Measurements from ENCODE around the gene MDGA2. TPM values are rescaled to one million over a fixed set of nuclear protein-coding genes. Genes with fewer than 3 reads are reported as not detected.
A peak's percentile ranks its signal among the peaks of the same experiment; 100 is the strongest.

The MDGA2 gene
- total RNA-seq, 1 experiment from 2014 or later = not detected

- no peaks in the 10 kb centered on the region for H3K4me1 ChIP-seq (ENCODE audit: control insufficient read depth in 1 of 2, insufficient read depth in 2 of 2, low read length in 2 of 2)
- no peaks in the 10 kb centered on the region for H3K27me3 ChIP-seq (ENCODE audit: insufficient read depth, low read length)
- ATAC-seq (peak; percentile 64; the same call in 1 of the 2 replicates), DNase-seq (ENCODE audit: low read depth, low spot score) (peak; percentile 3)
- ChIA-PET RAD21 (ENCODE audit: low non-redundant PET in 1 of 2, low total read pairs in 2 of 2, uncharacterized antibody in 2 of 2, unreplicated experiment in 2 of 2) (no interaction called here), CTCF (interaction anchor here (0.6 to 1.3 kb wide), 4 partner anchors 9 to 32 kb away, joined by 3 to 4 read pairs (median 4); no protein-coding TSS in a partner anchor), POLR2A (no interaction called here)
- no peaks in the 10 kb centered on the region for H3K9me2 ChIP-seq (ENCODE audit: insufficient read depth)
- intact Hi-C loops (cut with micrococcal nuclease) = no loop called here
- no TSS peak for BruUV-seq (replicated peaks)
- H3K9ac ChIP-seq (ENCODE audit: low read length) = no peak overlapping the region
- no peaks in the 10 kb centered on the region for H4K20me1 ChIP-seq (ENCODE audit: insufficient read depth)
- no peak overlapping the region for H2AFZ ChIP-seq (ENCODE audit: low read depth, low read length, poor library complexity, severe bottlenecking)
- no peak overlapping the region for H3K4me3 ChIP-seq (replicated peaks in 1 of 2; ENCODE audit: low read depth in 1 of 2, low read length in 2 of 2)
- no peak overlapping the region for H3K27ac ChIP-seq (ENCODE audit: low read depth, low read length)
- TF ChIP-seq, protein P1, sequence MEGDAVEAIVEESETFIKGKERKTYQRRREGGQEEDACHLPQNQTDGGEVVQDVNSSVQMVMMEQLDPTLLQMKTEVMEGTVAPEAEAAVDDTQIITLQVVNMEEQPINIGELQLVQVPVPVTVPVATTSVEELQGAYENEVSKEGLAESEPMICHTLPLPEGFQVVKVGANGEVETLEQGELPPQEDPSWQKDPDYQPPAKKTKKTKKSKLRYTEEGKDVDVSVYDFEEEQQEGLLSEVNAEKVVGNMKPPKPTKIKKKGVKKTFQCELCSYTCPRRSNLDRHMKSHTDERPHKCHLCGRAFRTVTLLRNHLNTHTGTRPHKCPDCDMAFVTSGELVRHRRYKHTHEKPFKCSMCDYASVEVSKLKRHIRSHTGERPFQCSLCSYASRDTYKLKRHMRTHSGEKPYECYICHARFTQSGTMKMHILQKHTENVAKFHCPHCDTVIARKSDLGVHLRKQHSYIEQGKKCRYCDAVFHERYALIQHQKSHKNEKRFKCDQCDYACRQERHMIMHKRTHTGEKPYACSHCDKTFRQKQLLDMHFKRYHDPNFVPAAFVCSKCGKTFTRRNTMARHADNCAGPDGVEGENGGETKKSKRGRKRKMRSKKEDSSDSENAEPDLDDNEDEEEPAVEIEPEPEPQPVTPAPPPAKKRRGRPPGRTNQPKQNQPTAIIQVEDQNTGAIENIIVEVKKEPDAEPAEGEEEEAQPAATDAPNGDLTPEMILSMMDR (IDR thresholded peaks at IDR 0.05 in 2 of 3, conservative IDR thresholded peaks at IDR 0.05 in 1 of 3; ENCODE audit: borderline replicate concordance in 1 of 3, insufficient read depth in 1 of 3, low read depth in 2 of 3, low read length in 2 of 3) = peak in 2 of 3 experiments; percentile 59 to 72; a peak in 4 of 6 replicates
- TF ChIP-seq ZNF274 (IDR thresholded peaks at IDR 0.05; ENCODE audit: low read depth, low read length) = no peak
- no peak for TF ChIP-seq CEBPB (IDR thresholded peaks at IDR 0.05; ENCODE audit: low read depth)
- TF ChIP-seq RAD21 (IDR thresholded peaks at IDR 0.05; ENCODE audit: low read depth) = peak; percentile 40
- TF ChIP-seq, protein P2, sequence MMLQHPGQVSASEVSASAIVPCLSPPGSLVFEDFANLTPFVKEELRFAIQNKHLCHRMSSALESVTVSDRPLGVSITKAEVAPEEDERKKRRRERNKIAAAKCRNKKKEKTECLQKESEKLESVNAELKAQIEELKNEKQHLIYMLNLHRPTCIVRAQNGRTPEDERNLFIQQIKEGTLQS (IDR thresholded peaks at IDR 0.05) = no peak
- no peak overlapping the region for H3K4me2 ChIP-seq (ENCODE audit: low read length)
- no peaks in the 10 kb centered on the region for H3K79me2 ChIP-seq (ENCODE audit: insufficient read depth, low read length)
- no peaks in the 10 kb centered on the region for H3K9me3 ChIP-seq (ENCODE audit: control insufficient read depth in 1 of 2, insufficient read depth in 1 of 2, low read depth in 1 of 2, low read length in 2 of 2)
- no peaks in the 10 kb centered on the region for H3K36me3 ChIP-seq (ENCODE audit: control insufficient read depth in 1 of 2, insufficient read depth in 2 of 2, low read length in 2 of 2)
Observed at GRCh38 chr14:47278233-47278842, 397.1 kb downstream of the MDGA2 start.

GRCh38 chr14:47277703-47278102, 397.7 kb downstream of the MDGA2 start:
- RAD21 ChIA-PET (ENCODE audit: low non-redundant PET in 1 of 2, low total read pairs in 2 of 2, uncharacterized antibody in 2 of 2, unreplicated experiment in 2 of 2) = no interaction called here
- no peak overlapping the region for H3K27ac ChIP-seq (ENCODE audit: low read depth, low read length)
- POLR2A ChIA-PET = no interaction called here
- H3K9ac ChIP-seq (ENCODE audit: low read length) = no peak overlapping the region
- DNase-seq (ENCODE audit: low read depth, low spot score) (no peak), ATAC-seq (no peak)
- BruUV-seq (replicated peaks) = no TSS peak
- CTCF ChIA-PET = interaction anchor here (0.7 to 1.3 kb wide), 3 partner anchors 9 to 33 kb away, joined by 3 to 4 read pairs (median 3); no protein-coding TSS in a partner anchor
- no peak overlapping the region for H2AFZ ChIP-seq (ENCODE audit: low read depth, low read length, poor library complexity, severe bottlenecking)
- no peak overlapping the region for H3K4me3 ChIP-seq (replicated peaks in 1 of 2; ENCODE audit: low read depth in 1 of 2, low read length in 2 of 2)
- no peaks in the 10 kb centered on the region for H3K27me3 ChIP-seq (ENCODE audit: insufficient read depth, low read length)
- H3K79me2 ChIP-seq (ENCODE audit: insufficient read depth, low read length) = no peaks in the 10 kb centered on the region
- H3K9me2 ChIP-seq (ENCODE audit: insufficient read depth) = no peaks in the 10 kb centered on the region
- no peak overlapping the region for H3K4me2 ChIP-seq (ENCODE audit: low read length)
- H3K4me1 ChIP-seq (ENCODE audit: control insufficient read depth in 1 of 2, insufficient read depth in 2 of 2, low read length in 2 of 2) = no peaks in the 10 kb centered on the region
- no peaks in the 10 kb centered on the region for H4K20me1 ChIP-seq (ENCODE audit: insufficient read depth)
- intact Hi-C loops (cut with micrococcal nuclease) = no loop called here
- H3K9me3 ChIP-seq (ENCODE audit: control insufficient read depth in 1 of 2, insufficient read depth in 1 of 2, low read depth in 1 of 2, low read length in 2 of 2) = no peaks in the 10 kb centered on the region
- H3K36me3 ChIP-seq (ENCODE audit: control insufficient read depth in 1 of 2, insufficient read depth in 2 of 2, low read length in 2 of 2) = no peaks in the 10 kb centered on the region
- TF ChIP-seq POLR2A (IDR thresholded peaks at IDR 0.05; ENCODE audit: borderline replicate concordance, extremely low read depth, insufficient read depth, insufficient read length) (no peak), SIN3A (IDR thresholded peaks at IDR 0.05; ENCODE audit: low read depth) (no peak), JUND (IDR thresholded peaks at IDR 0.05) (no peak), ELF1 (IDR thresholded peaks at IDR 0.05; ENCODE audit: borderline replicate concordance, low read depth) (no peak), ZBTB33 (IDR thresholded peaks at IDR 0.05; ENCODE audit: extremely low read depth, insufficient replicate concordance, low read length) (no peak), CBX3 (IDR thresholded peaks at IDR 0.05; ENCODE audit: low read depth) (no peak), FOSL1 (IDR thresholded peaks at IDR 0.05; ENCODE audit: low read depth) (no peak), CEBPB (IDR thresholded peaks at IDR 0.05; ENCODE audit: low read depth) (no peak), EZH2 (IDR thresholded peaks at IDR 0.05) (no peak), SP1 (IDR thresholded peaks at IDR 0.05; ENCODE audit: low read depth) (no peak)
- TF ChIP-seq, protein P3, sequence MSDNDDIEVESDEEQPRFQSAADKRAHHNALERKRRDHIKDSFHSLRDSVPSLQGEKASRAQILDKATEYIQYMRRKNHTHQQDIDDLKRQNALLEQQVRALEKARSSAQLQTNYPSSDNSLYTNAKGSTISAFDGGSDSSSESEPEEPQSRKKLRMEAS (IDR thresholded peaks at IDR 0.05) = no peak
- TF ChIP-seq, protein P2 (IDR thresholded peaks at IDR 0.05) = no peak
